Ovary (tissue), 3 donors: ENCODE measurements around the gene NRXN3.

Source experiments
- CTCF ChIP-seq, 3 donors: fragments of 450-650 bp in 2 of 3; fragments of 200-600 bp in 1 of 3; IDR thresholded peaks; one replicate each; pipeline versions ENCODE4 v1.5.1 to v1.8.0; 2016 to 2022; ENCODE audit warnings: antibody characterized with exemption in 3 of 3, mild to moderate bottlenecking in 1 of 3
- EP300 ChIP-seq: sonication (generic); formaldehyde crosslinking; IDR thresholded peaks from one replicate; pipeline ENCODE4 v1.6.1; 2017; ENCODE audit warnings: antibody characterized with exemption
- POLR2A ChIP-seq: fragments of 450-650 bp; IDR thresholded peaks from one replicate; pipeline ENCODE4 v1.6.1; 2017; ENCODE audit warnings: antibody characterized with exemption, mild to moderate bottlenecking, moderate library complexity
- donor health status: DM: no; HTN: no; CAD: no.

GRCh38 chr14:79695307-79695706 is 1525.1 kb downstream of the NRXN3 start:
- TF ChIP-seq CTCF (IDR thresholded peaks at IDR 0.05) (no peak), EP300 (no peak), POLR2A (no peak)
